ENCODE data around the gene CAPNS1.
"Not testable (repeated sequence)": the region's sequence is repeated elsewhere in the genome, so short reads cannot be mapped to it uniquely, and the experiment has no call there.

The CAPNS1 gene

GRCh38 chr19:36114721-36115452 is 25.0 kb upstream of the CAPNS1 start, which contains the start of gene POLR2I:
Gene POLR2I, minus strand, starts transcription at chr19:36114875. Its CDS starts 19 bp downstream, at chr19:36114856.
- peak; percentile 100 for DNase-seq

GRCh38 chr19:36115453-36116343 is 24.2 kb upstream of the CAPNS1 start, which contains the start of gene TBCB:
Gene TBCB, plus strand, starts transcription at chr19:36115468. Its CDS starts 93 bp downstream, at chr19:36115561.
- no peak for DNase-seq

GRCh38 chr19:36116344-36116637 is 23.6 kb upstream of the CAPNS1 start:
- no peak for DNase-seq

DNA sequence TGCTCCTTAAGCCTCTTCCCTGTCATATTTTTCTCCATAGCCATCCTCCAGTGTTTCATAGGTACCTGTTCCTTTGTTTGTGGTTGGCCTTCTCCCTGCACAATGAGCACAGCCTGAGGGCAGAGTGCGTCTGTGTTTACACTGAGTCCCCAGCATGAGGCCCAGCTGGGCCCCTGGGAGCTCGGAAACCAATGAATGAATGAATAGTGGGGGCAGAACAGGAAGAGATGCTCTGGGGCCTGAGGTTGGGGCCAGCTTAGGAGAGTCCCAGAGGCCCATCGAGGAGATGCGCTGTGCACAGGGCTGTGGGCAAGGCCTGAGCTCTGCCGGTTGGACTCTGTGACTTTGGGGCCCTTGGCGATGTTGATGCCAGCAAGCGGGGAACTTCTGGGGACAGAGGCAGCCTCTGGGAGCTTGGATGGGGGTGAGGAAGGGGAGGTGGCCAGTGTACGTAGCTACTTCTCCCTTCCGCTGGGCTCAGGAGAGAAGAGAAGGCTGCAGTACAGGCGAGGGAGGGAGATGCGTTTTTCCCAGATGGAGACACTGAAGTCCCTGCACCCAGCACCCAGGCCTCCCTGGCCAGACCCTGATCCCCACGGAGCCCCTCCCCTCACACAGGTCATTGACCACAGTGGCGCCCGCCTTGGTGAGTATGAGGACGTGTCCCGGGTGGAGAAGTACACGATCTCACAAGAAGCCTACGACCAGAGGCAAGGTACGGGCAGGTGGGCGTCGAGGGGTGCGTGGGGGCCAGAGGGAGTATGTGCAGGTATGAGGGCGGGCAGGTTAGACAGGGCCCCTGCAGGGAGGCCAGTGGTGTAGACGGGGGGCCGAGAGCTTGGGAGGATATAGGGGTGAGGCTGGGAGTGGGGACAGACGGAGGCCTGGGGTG is 19.5 kb upstream of the CAPNS1 start:
- no peak for DNase-seq

GRCh38 chr19:36120984-36121358 is 18.9 kb upstream of the CAPNS1 start:
- DNase-seq = no peak

DNA sequence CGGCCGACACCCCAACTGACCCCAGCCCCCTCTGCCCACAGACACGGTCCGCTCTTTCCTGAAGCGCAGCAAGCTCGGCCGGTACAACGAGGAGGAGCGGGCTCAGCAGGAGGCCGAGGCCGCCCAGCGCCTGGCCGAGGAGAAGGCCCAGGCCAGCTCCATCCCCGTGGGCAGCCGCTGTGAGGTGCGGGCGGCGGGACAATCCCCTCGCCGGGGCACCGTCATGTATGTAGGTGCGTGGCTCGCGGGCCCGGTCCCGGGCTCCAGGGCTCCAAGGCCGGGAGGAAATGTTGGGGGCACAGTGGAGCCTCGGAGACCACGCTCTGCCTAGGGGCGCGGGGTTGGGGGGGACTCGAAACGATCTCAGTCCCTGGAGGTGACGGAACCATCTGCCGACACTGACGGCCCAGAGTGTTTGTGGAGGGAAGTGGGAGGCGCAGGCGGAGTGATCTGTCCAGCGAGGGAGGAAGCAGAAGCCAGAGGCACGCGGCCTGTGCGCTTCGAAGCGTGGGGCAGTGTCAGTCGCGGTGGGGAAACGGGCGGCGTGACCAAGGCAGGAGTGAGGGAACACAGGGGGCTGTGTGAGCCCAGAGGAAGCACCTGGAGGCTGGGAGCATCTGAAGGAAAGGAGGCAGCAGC is 18.3 kb upstream of the CAPNS1 start:
- no peak for DNase-seq

DNA sequence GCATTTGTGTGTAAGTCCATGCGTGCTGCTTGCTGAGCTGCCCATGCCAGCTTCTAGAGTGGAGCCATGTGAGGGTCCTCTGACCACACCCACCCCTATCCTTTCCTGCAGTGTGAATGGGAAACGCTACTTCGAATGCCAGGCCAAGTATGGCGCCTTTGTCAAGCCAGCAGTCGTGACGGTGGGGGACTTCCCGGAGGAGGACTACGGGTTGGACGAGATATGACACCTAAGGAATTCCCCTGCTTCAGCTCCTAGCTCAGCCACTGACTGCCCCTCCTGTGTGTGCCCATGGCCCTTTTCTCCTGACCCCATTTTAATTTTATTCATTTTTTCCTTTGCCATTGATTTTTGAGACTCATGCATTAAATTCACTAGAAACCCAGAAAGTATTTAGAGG is 14.3 kb upstream of the CAPNS1 start:
- DNase-seq = no peak

DNA sequence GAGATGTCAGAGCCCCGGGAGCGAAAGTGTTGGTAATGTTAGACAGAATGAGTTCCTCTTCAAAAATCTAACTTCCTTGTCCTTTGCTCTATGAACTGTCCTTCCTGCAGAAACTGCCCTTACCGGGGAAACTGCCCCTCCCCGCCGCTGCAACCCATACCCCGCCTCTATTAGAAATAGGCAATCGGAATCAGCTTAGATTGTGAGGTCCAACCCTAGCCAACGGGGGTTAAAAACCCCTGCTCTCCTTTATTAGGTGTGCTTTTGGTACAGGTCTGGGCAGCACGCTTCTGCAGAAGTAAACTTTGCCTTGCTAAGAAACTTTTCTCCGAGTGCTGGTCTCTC is 11.5 kb upstream of the CAPNS1 start:
- DNase-seq = no peak

GRCh38 chr19:36131221-36131620 is 8.6 kb upstream of the CAPNS1 start:
- DNase-seq = not testable (repeated sequence)

DNA sequence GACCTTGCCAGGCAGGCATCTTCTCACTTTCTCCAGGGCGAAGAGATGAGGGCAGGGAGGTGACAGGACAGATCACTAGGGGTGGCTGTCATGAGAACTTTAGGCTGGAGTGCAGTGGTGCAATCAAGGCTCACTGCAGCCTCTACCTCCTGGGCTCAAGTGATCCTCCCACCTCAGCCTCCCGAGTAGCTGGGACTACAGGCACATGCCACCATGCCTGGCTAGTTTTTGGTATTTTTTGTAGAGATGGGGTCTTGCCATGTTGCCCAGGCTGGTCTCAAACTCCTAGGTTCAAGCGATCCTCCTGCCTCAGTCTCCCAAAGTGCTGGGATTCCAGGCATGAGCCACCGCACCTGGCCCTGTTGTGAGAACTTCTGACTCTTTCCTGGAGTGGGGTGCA is 5.0 kb upstream of the CAPNS1 start:
- DNase-seq = not testable (repeated sequence)

- DNase-seq = no peak
Measured at GRCh38 chr19:36136964-36137686, 2.7 kb upstream of the CAPNS1 start.

DNA sequence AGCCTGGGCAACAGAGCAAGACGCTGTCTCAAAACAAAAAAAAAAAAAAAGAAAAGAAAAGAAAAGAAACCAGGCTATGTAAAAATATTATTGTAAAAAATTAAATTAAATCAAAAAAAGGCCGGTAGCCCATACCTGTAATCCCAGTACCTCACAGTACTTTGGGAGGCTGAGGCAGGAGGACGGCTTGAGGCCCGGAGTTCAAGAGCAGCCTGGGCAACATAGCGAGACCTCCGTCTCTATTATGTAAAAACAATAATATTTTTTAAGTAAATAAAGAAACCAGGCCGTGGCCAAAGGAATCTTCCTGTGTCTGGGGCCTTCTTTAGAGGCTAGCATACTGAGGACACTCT is 770 bp upstream of the CAPNS1 start:
- no peak for DNase-seq

- peak; percentile 79 for DNase-seq
Measured at GRCh38 chr19:36140304-36141038, 605 bp downstream of the CAPNS1 start.

DNA sequence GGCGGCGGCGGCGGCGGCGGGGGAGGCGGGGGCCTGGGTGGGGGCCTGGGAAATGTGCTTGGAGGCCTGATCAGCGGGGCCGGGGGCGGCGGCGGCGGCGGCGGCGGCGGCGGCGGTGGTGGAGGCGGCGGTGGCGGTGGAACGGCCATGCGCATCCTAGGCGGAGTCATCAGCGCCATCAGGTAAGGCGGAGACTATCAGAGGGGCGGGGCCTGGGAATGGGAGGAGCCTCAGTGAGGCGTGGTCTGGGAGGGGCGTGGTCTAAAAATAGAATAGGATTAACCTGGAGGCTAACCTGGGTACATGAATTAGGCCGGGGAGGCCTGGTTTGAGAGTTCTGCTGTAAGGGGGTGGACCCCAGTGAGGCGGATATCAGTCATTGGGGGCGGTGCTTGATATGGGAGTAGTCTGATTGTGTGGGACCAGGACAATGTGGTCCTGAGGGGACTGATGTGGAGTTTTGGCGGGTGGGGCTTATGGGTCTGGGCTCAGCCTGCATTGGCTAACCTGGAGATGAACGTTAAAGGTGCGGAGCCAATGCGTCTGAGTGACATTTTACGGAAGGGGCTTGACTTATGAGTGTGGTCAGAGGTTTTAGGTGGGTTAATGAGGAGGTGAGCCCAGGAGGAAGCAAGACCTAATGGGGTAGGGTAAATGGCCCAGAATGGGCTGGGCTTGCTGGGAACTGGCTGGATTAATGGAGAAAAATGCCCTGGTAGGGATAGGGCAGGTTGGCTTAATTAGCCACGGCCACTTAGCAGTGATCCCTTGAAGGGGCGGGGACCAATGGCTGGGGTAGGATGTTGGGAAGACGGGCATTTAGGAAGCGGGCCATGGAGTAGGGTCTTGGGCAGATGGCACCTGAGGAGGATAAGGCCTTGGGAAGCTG is 1.4 kb downstream of the CAPNS1 start:
- DNase-seq = peak; percentile 85

GRCh38 chr19:36142046-36142445 is 2.2 kb downstream of the CAPNS1 start:
- DNase-seq = no peak

GRCh38 chr19:36142496-36142895 is 2.6 kb downstream of the CAPNS1 start:
- DNase-seq = no peak

GRCh38 chr19:36144624-36145023 is 4.8 kb downstream of the CAPNS1 start:
- DNase-seq = no peak

DNA sequence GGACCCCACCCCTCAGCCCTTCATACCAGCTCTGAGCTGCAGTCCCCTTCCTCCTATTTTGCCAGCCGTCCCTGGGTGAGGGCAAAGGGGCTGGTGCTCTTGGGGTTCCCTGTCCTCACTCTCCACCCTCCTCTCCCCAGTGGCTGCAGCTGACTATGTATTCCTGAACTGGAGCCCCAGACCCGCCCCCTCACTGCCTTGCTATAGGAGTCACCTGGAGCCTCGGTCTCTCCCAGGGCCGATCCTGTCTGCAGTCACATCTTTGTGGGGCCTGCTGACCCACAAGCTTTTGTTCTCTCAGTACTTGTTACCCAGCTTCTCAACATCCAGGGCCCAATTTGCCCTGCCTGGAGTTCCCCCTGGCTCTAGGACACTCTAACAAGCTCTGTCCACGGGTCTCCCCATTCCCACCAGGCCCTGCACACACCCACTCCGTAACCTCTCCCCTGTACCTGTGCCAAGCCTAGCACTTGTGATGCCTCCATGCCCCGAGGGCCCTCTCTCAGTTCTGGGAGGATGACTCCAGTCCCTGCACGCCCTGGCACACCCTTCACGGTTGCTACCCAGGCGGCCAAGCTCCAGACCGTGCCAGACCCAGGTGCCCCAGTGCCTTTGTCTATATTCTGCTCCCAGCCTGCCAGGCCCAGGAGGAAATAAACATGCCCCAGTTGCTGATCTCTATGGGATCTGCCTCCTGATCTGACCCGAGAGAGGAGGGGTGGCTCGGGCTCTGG is 10.0 kb downstream of the CAPNS1 start:
- DNase-seq = no peak

GRCh38 chr19:36150586-36150985 is 10.7 kb downstream of the CAPNS1 start:
- no peak for DNase-seq
